ENCODE data around the gene KLB. TPM values are rescaled to one million over a fixed set of nuclear protein-coding genes. Genes with fewer than 3 reads are reported as not detected.

Gene KLB
- polyA plus RNA-seq, 1 donor from 2014 or later = not detected

GRCh38 chr4:39484582-39485272, 78.0 kb downstream of the KLB start:
- no peaks in the 10 kb centered on the region for H3K27me3 ChIP-seq (ENCODE audit: insufficient read depth, low read depth, low read length)
- H3K27ac ChIP-seq (ENCODE audit: low read length) = no peak overlapping the region
- H3K36me3 ChIP-seq (ENCODE audit: insufficient read depth, low read length) = no peaks in the 10 kb centered on the region
- no peaks in the 10 kb centered on the region for H3K79me2 ChIP-seq (replicated peaks; ENCODE audit: insufficient read depth, low read length)
- no peaks in the 10 kb centered on the region for H3F3A ChIP-seq (ENCODE audit: insufficient read depth, low read length, poor library complexity, severe bottlenecking)
- no peak overlapping the region for H2AFZ ChIP-seq (ENCODE audit: low read depth, low read length)
- no peak overlapping the region for H3K9ac ChIP-seq (ENCODE audit: low read length)
- no peaks in the 10 kb centered on the region for H4K20me1 ChIP-seq (ENCODE audit: insufficient read depth)
- no peak overlapping the region for H3K4me3 ChIP-seq (ENCODE audit: low read length)
- H3K4me2 ChIP-seq (ENCODE audit: low read length) = no peak overlapping the region
- no peaks in the 10 kb centered on the region for H3K9me3 ChIP-seq (ENCODE audit: low read length)
- TF ChIP-seq EZH2 (IDR thresholded peaks at IDR 0.05; ENCODE audit: borderline replicate concordance, insufficient read depth, low read length, poor library complexity, severe bottlenecking) (no peak), CTCF (IDR thresholded peaks at IDR 0.05; ENCODE audit: poor library complexity, severe bottlenecking) (no peak), RAD21 (conservative IDR thresholded peaks at IDR 0.05) (no peak), EP300 (conservative IDR thresholded peaks at IDR 0.05; ENCODE audit: poor library complexity, severe bottlenecking) (no peak)
- TF ChIP-seq, protein P1, sequence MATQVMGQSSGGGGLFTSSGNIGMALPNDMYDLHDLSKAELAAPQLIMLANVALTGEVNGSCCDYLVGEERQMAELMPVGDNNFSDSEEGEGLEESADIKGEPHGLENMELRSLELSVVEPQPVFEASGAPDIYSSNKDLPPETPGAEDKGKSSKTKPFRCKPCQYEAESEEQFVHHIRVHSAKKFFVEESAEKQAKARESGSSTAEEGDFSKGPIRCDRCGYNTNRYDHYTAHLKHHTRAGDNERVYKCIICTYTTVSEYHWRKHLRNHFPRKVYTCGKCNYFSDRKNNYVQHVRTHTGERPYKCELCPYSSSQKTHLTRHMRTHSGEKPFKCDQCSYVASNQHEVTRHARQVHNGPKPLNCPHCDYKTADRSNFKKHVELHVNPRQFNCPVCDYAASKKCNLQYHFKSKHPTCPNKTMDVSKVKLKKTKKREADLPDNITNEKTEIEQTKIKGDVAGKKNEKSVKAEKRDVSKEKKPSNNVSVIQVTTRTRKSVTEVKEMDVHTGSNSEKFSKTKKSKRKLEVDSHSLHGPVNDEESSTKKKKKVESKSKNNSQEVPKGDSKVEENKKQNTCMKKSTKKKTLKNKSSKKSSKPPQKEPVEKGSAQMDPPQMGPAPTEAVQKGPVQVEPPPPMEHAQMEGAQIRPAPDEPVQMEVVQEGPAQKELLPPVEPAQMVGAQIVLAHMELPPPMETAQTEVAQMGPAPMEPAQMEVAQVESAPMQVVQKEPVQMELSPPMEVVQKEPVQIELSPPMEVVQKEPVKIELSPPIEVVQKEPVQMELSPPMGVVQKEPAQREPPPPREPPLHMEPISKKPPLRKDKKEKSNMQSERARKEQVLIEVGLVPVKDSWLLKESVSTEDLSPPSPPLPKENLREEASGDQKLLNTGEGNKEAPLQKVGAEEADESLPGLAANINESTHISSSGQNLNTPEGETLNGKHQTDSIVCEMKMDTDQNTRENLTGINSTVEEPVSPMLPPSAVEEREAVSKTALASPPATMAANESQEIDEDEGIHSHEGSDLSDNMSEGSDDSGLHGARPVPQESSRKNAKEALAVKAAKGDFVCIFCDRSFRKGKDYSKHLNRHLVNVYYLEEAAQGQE (IDR thresholded peaks at IDR 0.05; ENCODE audit: borderline replicate concordance) = no peak
- no peaks in the 10 kb centered on the region for H3K9me2 ChIP-seq (ENCODE audit: insufficient read depth, low read length)

- H3K9me2 ChIP-seq (ENCODE audit: insufficient read depth, low read length) = no peaks in the 10 kb centered on the region
- no peaks in the 10 kb centered on the region for H3K36me3 ChIP-seq (ENCODE audit: insufficient read depth, low read length)
- H3K79me2 ChIP-seq (replicated peaks; ENCODE audit: insufficient read depth, low read length) = no peaks in the 10 kb centered on the region
- H3F3A ChIP-seq (ENCODE audit: insufficient read depth, low read length, poor library complexity, severe bottlenecking) = no peaks in the 10 kb centered on the region
- no peak overlapping the region for H2AFZ ChIP-seq (ENCODE audit: low read depth, low read length)
- no peak overlapping the region for H3K9ac ChIP-seq (ENCODE audit: low read length)
- no peak overlapping the region for H3K4me2 ChIP-seq (ENCODE audit: low read length)
- TF ChIP-seq POLR2AphosphoS5 (IDR thresholded peaks at IDR 0.05) (no peak), EZH2 (IDR thresholded peaks at IDR 0.05; ENCODE audit: borderline replicate concordance, insufficient read depth, low read length, poor library complexity, severe bottlenecking) (no peak), SMC3 (conservative IDR thresholded peaks at IDR 0.05; ENCODE audit: poor library complexity) (no peak), MXI1 (conservative IDR thresholded peaks at IDR 0.05; ENCODE audit: poor library complexity, severe bottlenecking) (no peak)
- H3K9me3 ChIP-seq (ENCODE audit: low read length) = no peaks in the 10 kb centered on the region
- no peak overlapping the region for H3K4me3 ChIP-seq (ENCODE audit: low read length)
- no peak overlapping the region for H3K27ac ChIP-seq (ENCODE audit: low read length)
- no peaks in the 10 kb centered on the region for H4K20me1 ChIP-seq (ENCODE audit: insufficient read depth)
- no peaks in the 10 kb centered on the region for H3K27me3 ChIP-seq (ENCODE audit: insufficient read depth, low read depth, low read length)
Observed at GRCh38 chr4:39486221-39486804, 79.6 kb downstream of the KLB start.
